Measurements from ENCODE around the gene ARHGEF19. TPM values are rescaled to one million over a fixed set of nuclear protein-coding genes. Genes with fewer than 3 reads are reported as not detected.
A peak's percentile ranks its signal among the peaks of the same experiment; 100 is the strongest.

ARHGEF19 gene
- total and polyA plus RNA-seq, 9 of the 15 experiments (the other 6 are each of a cell fraction or from before 2014, with no cell fraction given), result 0.73 to 21.0 (median 5.2) TPM

- TF ChIP-seq E2F8 (IDR thresholded peaks at IDR 0.05; ENCODE audit: low read depth, partially characterized antibody) (peak; percentile 9), HMG20A (CRISPR knock-in tag; conservative IDR thresholded peaks at IDR 0.05) (peak; percentile 67; the same call in 1 of the 2 replicates), RBFOX2 (IDR thresholded peaks at IDR 0.05; ENCODE audit: low read depth, low read length) (peak; percentile 1; the same call in 1 of the 2 replicates), ZNF316 (IDR thresholded peaks at IDR 0.05) (no peak), KDM5B (IDR thresholded peaks at IDR 0.05; ENCODE audit: insufficient replicate concordance, low read depth, low read length) (peak; percentile 73), SREBF1 (IDR thresholded peaks at IDR 0.05; ENCODE audit: borderline replicate concordance, low read depth, low read length) (no peak), ELF4 (CRISPR knock-in tag; IDR thresholded peaks at IDR 0.05) (peak; percentile 49; the same call in 1 of the 2 replicates), MTA1 (IDR thresholded peaks at IDR 0.05; ENCODE audit: borderline replicate concordance) (peak; percentile 41), ZNF695 (CRISPR knock-in tag; IDR thresholded peaks at IDR 0.05) (peak; percentile 31; the same call in 1 of the 2 replicates), GTF2E2 (tag; IDR thresholded peaks at IDR 0.05) (peak; percentile 69; the same call in 1 of the 2 replicates), NR2C1 (IDR thresholded peaks at IDR 0.05) (no peak), NR2C1 (tag; IDR thresholded peaks at IDR 0.05) (0 out of 2 replicates have a peak, but pooled peaks have one; percentile 16), ZNF764 (CRISPR knock-in tag; IDR thresholded peaks at IDR 0.05; ENCODE audit: low read depth) (no peak), BRD9 (IDR thresholded peaks at IDR 0.05; ENCODE audit: low read depth, partially characterized antibody) (peak; percentile 32), SUPT5H (IDR thresholded peaks at IDR 0.05) (peak; percentile 77; the same call in 1 of the 2 replicates), ELF1 (tag; IDR thresholded peaks at IDR 0.05) (peak; percentile 75; the same call in 1 of the 2 replicates), ZNF449 (CRISPR knock-in tag; IDR thresholded peaks at IDR 0.05) (0 out of 2 replicates have a peak, but pooled peaks have one; percentile 28), MNT (conservative IDR thresholded peaks at IDR 0.05) (peak in 1 of 2 experiments; percentile 14; a peak in 1 of 4 replicates), TEAD1 (CRISPR knock-in tag; IDR thresholded peaks at IDR 0.05) (peak in 1 of 2 experiments; percentile 59; a peak in 1 of 4 replicates)
These were observed 24.9 kb upstream of the ARHGEF19 start (continued) for GRCh38 chr1:16237343-16237830.

Data from K562 (cell line).